ENCODE results near the gene PDE6A.
A peak's percentile ranks its signal among the peaks of the same experiment; 100 is the strongest.

Gene PDE6A

DNA sequence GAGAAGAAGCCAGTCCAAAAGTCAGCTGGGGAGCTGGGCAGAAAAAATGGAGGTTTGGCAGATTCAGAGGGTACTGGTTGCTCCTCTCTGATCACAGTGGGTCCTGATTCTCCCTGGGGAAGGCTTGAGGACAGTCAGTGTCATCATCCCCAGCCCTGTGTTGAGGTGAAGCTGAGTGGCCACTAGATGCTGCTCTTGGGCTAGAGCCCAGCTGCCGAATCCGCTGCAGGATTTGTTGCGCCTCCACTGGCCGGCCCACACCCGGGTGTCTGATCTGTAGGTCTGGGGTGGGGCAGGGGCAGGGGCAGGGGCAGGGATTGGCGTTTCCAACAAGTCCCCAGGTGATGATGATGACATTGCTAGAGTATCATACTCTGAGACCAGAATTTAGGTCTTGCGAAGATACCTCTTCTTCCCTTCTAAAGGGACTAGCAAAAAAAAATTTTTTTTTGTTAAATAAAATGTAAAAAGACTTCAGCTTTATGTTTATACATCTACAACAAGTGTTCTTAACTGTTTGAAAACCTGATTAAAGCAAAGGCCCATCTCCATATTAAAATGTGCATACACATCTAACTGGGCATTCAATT is 106.8 kb downstream of the PDE6A start:
- H3K4me1 Mint-ChIP-seq, result peaks cover 27% of the 10 kb centered on the region
- H3K4me3 Mint-ChIP-seq, result no peak overlapping the region
- TF ChIP-seq, protein P1, sequence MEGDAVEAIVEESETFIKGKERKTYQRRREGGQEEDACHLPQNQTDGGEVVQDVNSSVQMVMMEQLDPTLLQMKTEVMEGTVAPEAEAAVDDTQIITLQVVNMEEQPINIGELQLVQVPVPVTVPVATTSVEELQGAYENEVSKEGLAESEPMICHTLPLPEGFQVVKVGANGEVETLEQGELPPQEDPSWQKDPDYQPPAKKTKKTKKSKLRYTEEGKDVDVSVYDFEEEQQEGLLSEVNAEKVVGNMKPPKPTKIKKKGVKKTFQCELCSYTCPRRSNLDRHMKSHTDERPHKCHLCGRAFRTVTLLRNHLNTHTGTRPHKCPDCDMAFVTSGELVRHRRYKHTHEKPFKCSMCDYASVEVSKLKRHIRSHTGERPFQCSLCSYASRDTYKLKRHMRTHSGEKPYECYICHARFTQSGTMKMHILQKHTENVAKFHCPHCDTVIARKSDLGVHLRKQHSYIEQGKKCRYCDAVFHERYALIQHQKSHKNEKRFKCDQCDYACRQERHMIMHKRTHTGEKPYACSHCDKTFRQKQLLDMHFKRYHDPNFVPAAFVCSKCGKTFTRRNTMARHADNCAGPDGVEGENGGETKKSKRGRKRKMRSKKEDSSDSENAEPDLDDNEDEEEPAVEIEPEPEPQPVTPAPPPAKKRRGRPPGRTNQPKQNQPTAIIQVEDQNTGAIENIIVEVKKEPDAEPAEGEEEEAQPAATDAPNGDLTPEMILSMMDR (IDR thresholded peaks at IDR 0.05), result peak; percentile 73
- no peaks in the 10 kb centered on the region for H3K9me3 Mint-ChIP-seq
- no peaks in the 10 kb centered on the region for H3K36me3 Mint-ChIP-seq (ENCODE audit: low read depth)
- peaks cover 2% of the 10 kb centered on the region for H3K27me3 Mint-ChIP-seq (ENCODE audit: low read depth, poor library complexity)
- DNase-seq, result peak; percentile 73
- no peak overlapping the region for H3K27ac Mint-ChIP-seq

DNA sequence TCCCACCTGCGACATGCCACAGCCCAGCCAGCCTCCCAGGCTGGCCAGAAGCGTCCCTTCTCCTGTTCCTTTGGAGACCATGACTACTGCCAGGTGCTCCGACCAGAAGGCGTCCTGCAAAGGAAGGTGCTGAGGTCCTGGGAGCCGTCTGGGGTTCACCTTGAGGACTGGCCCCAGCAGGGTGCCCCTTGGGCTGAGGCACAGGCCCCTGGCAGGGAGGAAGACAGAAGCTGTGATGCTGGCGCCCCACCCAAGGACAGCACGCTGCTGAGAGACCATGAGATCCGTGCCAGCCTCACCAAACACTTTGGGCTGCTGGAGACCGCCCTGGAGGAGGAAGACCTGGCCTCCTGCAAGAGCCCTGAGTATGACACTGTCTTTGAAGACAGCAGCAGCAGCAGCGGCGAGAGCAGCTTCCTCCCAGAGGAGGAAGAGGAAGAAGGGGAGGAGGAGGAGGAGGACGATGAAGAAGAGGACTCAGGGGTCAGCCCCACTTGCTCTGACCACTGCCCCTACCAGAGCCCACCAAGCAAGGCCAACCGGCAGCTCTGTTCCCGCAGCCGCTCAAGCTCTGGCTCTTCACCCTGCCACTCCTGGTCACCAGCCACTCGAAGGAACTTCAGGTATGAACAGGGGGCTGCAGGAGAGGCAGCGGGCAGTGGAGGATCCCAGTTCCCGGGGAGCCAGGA is 108.0 kb downstream of the PDE6A start:
- Mint-ChIP-seq H3K27me3 (ENCODE audit: low read depth, poor library complexity) (peaks cover 2% of the 10 kb centered on the region), H3K4me1 (peaks cover 22% of the 10 kb centered on the region), H3K27ac (no peak overlapping the region), H3K4me3 (no peak overlapping the region), H3K36me3 (ENCODE audit: low read depth) (no peaks in the 10 kb centered on the region), H3K9me3 (no peaks in the 10 kb centered on the region)
- DNase-seq, result no peak
- TF ChIP-seq, protein P1 (IDR thresholded peaks at IDR 0.05), result no peak

DNA sequence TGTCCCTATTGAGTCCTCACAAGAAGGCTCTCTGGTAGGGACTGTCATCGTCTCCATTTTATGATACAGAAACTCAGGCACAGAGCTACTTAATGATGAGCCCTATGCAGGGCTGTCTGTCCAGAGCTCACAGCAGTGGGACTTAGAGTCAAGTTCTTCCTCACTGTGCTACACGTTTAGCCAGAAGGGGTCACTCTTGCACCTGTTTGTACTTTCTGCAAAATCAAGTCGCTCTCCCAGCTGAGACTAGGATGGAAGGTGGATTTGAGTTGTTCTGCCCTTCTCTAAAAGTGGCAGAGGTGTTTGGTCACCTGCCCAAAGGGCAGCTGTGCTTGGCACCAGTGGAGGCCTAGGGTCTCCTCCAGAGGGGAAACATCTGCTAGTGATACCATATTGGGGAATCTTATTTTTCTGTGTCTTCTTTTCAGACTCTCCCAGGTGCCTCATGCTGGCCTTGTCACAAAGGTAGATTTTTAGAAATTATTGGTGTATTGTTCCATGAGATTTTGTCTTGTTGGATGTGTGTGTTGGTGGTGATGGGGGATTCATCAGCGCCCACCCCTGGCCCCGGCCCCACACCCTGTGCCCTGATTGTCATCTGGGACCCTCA is 110.2 kb downstream of the PDE6A start:
- TF ChIP-seq, protein P1 (IDR thresholded peaks at IDR 0.05), result peak; percentile 67
- Mint-ChIP-seq H3K4me1 (no peaks in the 10 kb centered on the region), H3K9me3 (no peaks in the 10 kb centered on the region), H3K36me3 (ENCODE audit: low read depth) (no peaks in the 10 kb centered on the region), H3K4me3 (no peak overlapping the region), H3K27me3 (ENCODE audit: low read depth, poor library complexity) (peaks cover 2% of the 10 kb centered on the region), H3K27ac (peak overlapping the region; percentile 38)
- DNase-seq, result peak; percentile 70

DNA sequence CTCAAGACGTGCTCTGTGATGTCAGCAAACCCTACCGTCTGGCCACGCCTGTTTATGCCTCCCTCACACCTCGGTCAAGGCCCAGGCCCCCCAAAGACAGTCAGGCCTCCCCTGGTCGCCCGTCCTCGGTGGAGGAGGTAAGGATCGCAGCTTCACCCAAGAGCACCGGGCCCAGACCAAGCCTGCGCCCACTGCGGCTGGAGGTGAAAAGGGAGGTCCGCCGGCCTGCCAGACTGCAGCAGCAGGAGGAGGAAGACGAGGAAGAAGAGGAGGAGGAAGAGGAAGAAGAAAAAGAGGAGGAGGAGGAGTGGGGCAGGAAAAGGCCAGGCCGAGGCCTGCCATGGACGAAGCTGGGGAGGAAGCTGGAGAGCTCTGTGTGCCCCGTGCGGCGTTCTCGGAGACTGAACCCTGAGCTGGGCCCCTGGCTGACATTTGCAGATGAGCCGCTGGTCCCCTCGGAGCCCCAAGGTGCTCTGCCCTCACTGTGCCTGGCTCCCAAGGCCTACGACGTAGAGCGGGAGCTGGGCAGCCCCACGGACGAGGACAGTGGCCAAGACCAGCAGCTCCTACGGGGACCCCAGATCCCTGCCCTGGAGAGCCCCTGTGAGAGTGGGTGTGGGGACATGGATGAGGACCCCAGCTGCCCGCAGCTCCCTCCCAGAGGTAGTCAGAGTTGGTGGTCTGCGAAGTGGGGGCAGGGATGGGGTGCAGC is 111.3 kb downstream of the PDE6A start:
- TF ChIP-seq, protein P1 (IDR thresholded peaks at IDR 0.05), result no peak
- peak overlapping the region; percentile 74 for H3K27ac Mint-ChIP-seq
- peaks cover 5% of the 10 kb centered on the region for H3K4me1 Mint-ChIP-seq
- H3K9me3 Mint-ChIP-seq, result no peaks in the 10 kb centered on the region
- DNase-seq, result no peak
- H3K36me3 Mint-ChIP-seq (ENCODE audit: low read depth), result no peaks in the 10 kb centered on the region
- H3K27me3 Mint-ChIP-seq (ENCODE audit: low read depth, poor library complexity), result peaks cover 5% of the 10 kb centered on the region
- no peak overlapping the region for H3K4me3 Mint-ChIP-seq

DNA sequence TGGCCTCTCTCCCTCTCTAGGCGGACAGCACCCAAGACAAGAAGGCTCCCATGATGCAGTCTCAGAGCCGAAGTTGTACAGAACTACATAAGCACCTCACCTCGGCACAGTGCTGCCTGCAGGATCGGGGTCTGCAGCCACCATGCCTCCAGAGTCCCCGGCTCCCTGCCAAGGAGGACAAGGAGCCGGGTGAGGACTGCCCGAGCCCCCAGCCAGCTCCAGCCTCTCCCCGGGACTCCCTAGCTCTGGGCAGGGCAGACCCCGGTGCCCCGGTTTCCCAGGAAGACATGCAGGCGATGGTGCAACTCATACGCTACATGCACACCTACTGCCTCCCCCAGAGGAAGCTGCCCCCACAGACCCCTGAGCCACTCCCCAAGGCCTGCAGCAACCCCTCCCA is 112.0 kb downstream of the PDE6A start:
- DNase-seq, result no peak
- no peak overlapping the region for H3K4me3 Mint-ChIP-seq
- H3K4me1 Mint-ChIP-seq, result peaks cover 5% of the 10 kb centered on the region
- H3K27me3 Mint-ChIP-seq (ENCODE audit: low read depth, poor library complexity), result peaks cover 4% of the 10 kb centered on the region
- TF ChIP-seq, protein P1 (IDR thresholded peaks at IDR 0.05), result no peak
- H3K9me3 Mint-ChIP-seq, result no peaks in the 10 kb centered on the region
- no peak overlapping the region for H3K27ac Mint-ChIP-seq
- no peaks in the 10 kb centered on the region for H3K36me3 Mint-ChIP-seq (ENCODE audit: low read depth)

Measured in nephron progenitor cell (in vitro differentiated cells).